ENCODE data around the gene IL1F10.

Gene IL1F10

GRCh38 chr2:113067681-113068080 is at the start of gene IL1F10:
TSS of gene IL1F10 (plus strand) at chr2:113067970. CDS start at chr2:113072739, 4,769 bp downstream.
- DNase-seq (ENCODE audit: low read depth, low spot score): no peak

- no peak for DNase-seq (ENCODE audit: low read depth, low spot score)
Measured at GRCh38 chr2:113018509-113018908, 49.3 kb upstream of the IL1F10 start.

GRCh38 chr2:113021312-113021711 is 46.5 kb upstream of the IL1F10 start:
- no peak for DNase-seq (ENCODE audit: low read depth, low spot score)

- no peak for DNase-seq (ENCODE audit: low read depth, low spot score)
Measured at GRCh38 chr2:113024764-113025163, 43.0 kb upstream of the IL1F10 start.

GRCh38 chr2:113025737-113026136 is 42.0 kb upstream of the IL1F10 start:
- no peak for DNase-seq (ENCODE audit: low read depth, low spot score)

- DNase-seq (ENCODE audit: low read depth, low spot score): no peak
Measured at GRCh38 chr2:113027691-113028090, 40.1 kb upstream of the IL1F10 start.

GRCh38 chr2:113028112-113028511 is 39.7 kb upstream of the IL1F10 start:
- DNase-seq (ENCODE audit: low read depth, low spot score): no peak

GRCh38 chr2:113032737-113033136 is 35.0 kb upstream of the IL1F10 start:
- DNase-seq (ENCODE audit: low read depth, low spot score): no peak

- DNase-seq (ENCODE audit: low read depth, low spot score): no peak
Measured at GRCh38 chr2:113034016-113034415, 33.8 kb upstream of the IL1F10 start.

GRCh38 chr2:113036763-113037162 is 31.0 kb upstream of the IL1F10 start:
- no peak for DNase-seq (ENCODE audit: low read depth, low spot score)

- no peak for DNase-seq (ENCODE audit: low read depth, low spot score)
Measured at GRCh38 chr2:113038291-113038690, 29.5 kb upstream of the IL1F10 start.

- DNase-seq (ENCODE audit: low read depth, low spot score): no peak
Measured at GRCh38 chr2:113039158-113039557, 28.6 kb upstream of the IL1F10 start.

- DNase-seq (ENCODE audit: low read depth, low spot score): no peak
Measured at GRCh38 chr2:113039719-113040118, 28.1 kb upstream of the IL1F10 start.

GRCh38 chr2:113041871-113042270 is 25.9 kb upstream of the IL1F10 start:
- no peak for DNase-seq (ENCODE audit: low read depth, low spot score)

GRCh38 chr2:113046465-113046864 is 21.3 kb upstream of the IL1F10 start:
- no peak for DNase-seq (ENCODE audit: low read depth, low spot score)

GRCh38 chr2:113050921-113051895 is 16.6 kb upstream of the IL1F10 start:
- no peak for DNase-seq (ENCODE audit: low read depth, low spot score)

GRCh38 chr2:113052396-113052917 is 15.3 kb upstream of the IL1F10 start, which contains the start of gene IL36B:
TSS of gene IL36B (minus strand) at chr2:113052867.
- no peak for DNase-seq (ENCODE audit: low read depth, low spot score)

GRCh38 chr2:113053666-113054065 is 14.1 kb upstream of the IL1F10 start:
- DNase-seq (ENCODE audit: low read depth, low spot score): no peak

- no peak for DNase-seq (ENCODE audit: low read depth, low spot score)
Measured at GRCh38 chr2:113054066-113054465, 13.7 kb upstream of the IL1F10 start.

- no peak for DNase-seq (ENCODE audit: low read depth, low spot score)
Measured at GRCh38 chr2:113056521-113056920, 11.2 kb upstream of the IL1F10 start.

GRCh38 chr2:113057117-113057516 is 10.7 kb upstream of the IL1F10 start:
- DNase-seq (ENCODE audit: low read depth, low spot score): no peak

GRCh38 chr2:113058411-113058994 is 9.3 kb upstream of the IL1F10 start:
- DNase-seq (ENCODE audit: low read depth, low spot score): no peak
